HL-60 (cell line): ENCODE results near the gene ZSCAN25.

ENCODE experiments used
- POLR2AphosphoS5 ChIP-seq: IDR thresholded peaks from 2 replicates; pipeline ENCODE4 v1.6.1; 2012; ENCODE audit warnings: low read depth
- SPI1 ChIP-seq: IDR thresholded peaks from 2 replicates; pipeline ENCODE4 v1.6.1; 2012; ENCODE audit warnings: low read depth, mild to moderate bottlenecking, borderline replicate concordance
- TF ChIP-seq, protein P1 (sequence below): IDR thresholded peaks from one replicate; pipeline ENCODE4 v1.5.1; 2011; ENCODE audit warnings: low read length, control low read depth, inconsistent platforms; ENCODE audit not compliant: insufficient read depth
- TF ChIP-seq, protein P2 (sequence below): IDR thresholded peaks from 2 replicates; pipeline ENCODE4 v1.6.1; 2012; ENCODE audit warnings: low read depth; ENCODE audit not compliant: insufficient replicate concordance

DNA sequence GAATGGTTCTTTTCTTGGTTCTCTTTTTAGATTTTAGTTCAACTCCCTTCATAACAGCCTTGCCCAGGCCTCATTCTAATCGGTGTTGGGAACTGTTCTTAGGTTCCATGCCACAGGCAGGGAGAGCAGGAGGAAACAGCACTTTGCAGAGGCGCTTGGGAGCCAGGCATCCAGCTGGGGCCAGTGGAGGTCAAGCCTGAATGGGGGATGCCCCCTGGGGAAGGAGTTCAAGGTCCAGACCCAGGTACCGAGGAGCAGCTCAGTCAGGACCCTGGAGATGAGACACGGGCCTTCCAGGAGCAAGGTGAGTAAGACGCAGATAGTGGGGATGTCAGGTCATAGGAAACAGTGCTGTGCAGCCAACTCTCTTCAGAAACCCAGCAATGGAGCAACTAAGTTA is 4.5 kb downstream of the ZSCAN25 start:
- TF ChIP-seq, protein P1, sequence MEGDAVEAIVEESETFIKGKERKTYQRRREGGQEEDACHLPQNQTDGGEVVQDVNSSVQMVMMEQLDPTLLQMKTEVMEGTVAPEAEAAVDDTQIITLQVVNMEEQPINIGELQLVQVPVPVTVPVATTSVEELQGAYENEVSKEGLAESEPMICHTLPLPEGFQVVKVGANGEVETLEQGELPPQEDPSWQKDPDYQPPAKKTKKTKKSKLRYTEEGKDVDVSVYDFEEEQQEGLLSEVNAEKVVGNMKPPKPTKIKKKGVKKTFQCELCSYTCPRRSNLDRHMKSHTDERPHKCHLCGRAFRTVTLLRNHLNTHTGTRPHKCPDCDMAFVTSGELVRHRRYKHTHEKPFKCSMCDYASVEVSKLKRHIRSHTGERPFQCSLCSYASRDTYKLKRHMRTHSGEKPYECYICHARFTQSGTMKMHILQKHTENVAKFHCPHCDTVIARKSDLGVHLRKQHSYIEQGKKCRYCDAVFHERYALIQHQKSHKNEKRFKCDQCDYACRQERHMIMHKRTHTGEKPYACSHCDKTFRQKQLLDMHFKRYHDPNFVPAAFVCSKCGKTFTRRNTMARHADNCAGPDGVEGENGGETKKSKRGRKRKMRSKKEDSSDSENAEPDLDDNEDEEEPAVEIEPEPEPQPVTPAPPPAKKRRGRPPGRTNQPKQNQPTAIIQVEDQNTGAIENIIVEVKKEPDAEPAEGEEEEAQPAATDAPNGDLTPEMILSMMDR = no peak
- TF ChIP-seq, protein P2, sequence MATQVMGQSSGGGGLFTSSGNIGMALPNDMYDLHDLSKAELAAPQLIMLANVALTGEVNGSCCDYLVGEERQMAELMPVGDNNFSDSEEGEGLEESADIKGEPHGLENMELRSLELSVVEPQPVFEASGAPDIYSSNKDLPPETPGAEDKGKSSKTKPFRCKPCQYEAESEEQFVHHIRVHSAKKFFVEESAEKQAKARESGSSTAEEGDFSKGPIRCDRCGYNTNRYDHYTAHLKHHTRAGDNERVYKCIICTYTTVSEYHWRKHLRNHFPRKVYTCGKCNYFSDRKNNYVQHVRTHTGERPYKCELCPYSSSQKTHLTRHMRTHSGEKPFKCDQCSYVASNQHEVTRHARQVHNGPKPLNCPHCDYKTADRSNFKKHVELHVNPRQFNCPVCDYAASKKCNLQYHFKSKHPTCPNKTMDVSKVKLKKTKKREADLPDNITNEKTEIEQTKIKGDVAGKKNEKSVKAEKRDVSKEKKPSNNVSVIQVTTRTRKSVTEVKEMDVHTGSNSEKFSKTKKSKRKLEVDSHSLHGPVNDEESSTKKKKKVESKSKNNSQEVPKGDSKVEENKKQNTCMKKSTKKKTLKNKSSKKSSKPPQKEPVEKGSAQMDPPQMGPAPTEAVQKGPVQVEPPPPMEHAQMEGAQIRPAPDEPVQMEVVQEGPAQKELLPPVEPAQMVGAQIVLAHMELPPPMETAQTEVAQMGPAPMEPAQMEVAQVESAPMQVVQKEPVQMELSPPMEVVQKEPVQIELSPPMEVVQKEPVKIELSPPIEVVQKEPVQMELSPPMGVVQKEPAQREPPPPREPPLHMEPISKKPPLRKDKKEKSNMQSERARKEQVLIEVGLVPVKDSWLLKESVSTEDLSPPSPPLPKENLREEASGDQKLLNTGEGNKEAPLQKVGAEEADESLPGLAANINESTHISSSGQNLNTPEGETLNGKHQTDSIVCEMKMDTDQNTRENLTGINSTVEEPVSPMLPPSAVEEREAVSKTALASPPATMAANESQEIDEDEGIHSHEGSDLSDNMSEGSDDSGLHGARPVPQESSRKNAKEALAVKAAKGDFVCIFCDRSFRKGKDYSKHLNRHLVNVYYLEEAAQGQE = no peak
- no peak for TF ChIP-seq SPI1
- TF ChIP-seq POLR2AphosphoS5 = no peak
